A549 (cell line): ENCODE results near the gene RANBP17. TPM values are rescaled to one million over a fixed set of nuclear protein-coding genes. Genes with fewer than 3 reads are reported as not detected.

ENCODE experiments used
- ATAC-seq, 2 experiments: fragments of 200-7000 bp in 1 of 2; fragments of >200 bp in 1 of 2; cut with Nextera tagmentation in 1 of 2; cut with Tn5 transposase in 1 of 2; 3 replicates each; pipeline versions ENCODE4 v1.8.0 to v1.9.1; 2018 to 2020; ENCODE audit warnings: mild to moderate bottlenecking in 1 of 2, moderate library complexity in 1 of 2
- CTCF ChIA-PET: fragments of 300-600 bp; sonication (Branson Sonifier 250); formaldehyde crosslinking; extraction: SDS; loops from one replicate; lab custom pipeline; 2021; ENCODE audit warnings: antibody characterized with exemption, inconsistent platforms; lab: Yijun Ruan, JAX
- POLR2A ChIA-PET: fragments of 350-600 bp; formaldehyde crosslinking; extraction: SDS; loops from one replicate; lab custom pipeline; 2021; ENCODE audit warnings: antibody characterized with exemption, inconsistent platforms; lab: Yijun Ruan, JAX
- DNase-seq, 2 experiments: peaks; one replicate each; pipeline versions ENCODE4 v3.0.0 to v3.0.0-alpha.2; 2011 to 2016; ENCODE audit warnings: low read depth in 1 of 2, low spot score in 1 of 2
- FAIRE-seq: peaks from 2 replicates; lab custom pipeline; 2011; peaks lifted over from hg19 to GRCh38; lab: Jason Lieb, UNC
- H3K27ac ChIP-seq, 2 experiments: fragments of >200 bp; sonication (Bioruptor Twin); formaldehyde crosslinking; 3 replicates each; pipeline ENCODE4 v1.5.1; 2016 to 2017
- H3K4me1 ChIP-seq: fragments of >200 bp; sonication (Bioruptor Twin); formaldehyde crosslinking; 3 replicates; pipeline ENCODE4 v1.6.1; 2016
- H3K4me2 ChIP-seq: fragments of >200 bp; sonication (Bioruptor Twin); formaldehyde crosslinking; 3 replicates; pipeline ENCODE4 v1.6.1; 2016
- H3K4me3 ChIP-seq: fragments of >200 bp; sonication (Bioruptor Twin); formaldehyde crosslinking; 3 replicates; pipeline ENCODE4 v1.5.1; 2016
- H3K9me3 ChIP-seq: fragments of >200 bp; sonication (Bioruptor Twin); formaldehyde crosslinking; 3 replicates; pipeline ENCODE4 v1.6.1; 2016
- BHLHE40 ChIP-seq: IDR thresholded peaks from 2 replicates; pipeline ENCODE4 v1.6.1; 2012; ENCODE audit warnings: low read depth, low read length, inconsistent platforms
- CBX2 ChIP-seq: fragments of 200-600 bp; sonication (generic); IDR thresholded peaks from 2 replicates; pipeline ENCODE4 v1.6.1; 2016; ENCODE audit warnings: low read depth, mild to moderate bottlenecking, borderline replicate concordance
- CTCF ChIP-seq: fragments of >200 bp; sonication (Bioruptor Twin); formaldehyde crosslinking; IDR thresholded peaks from 3 replicates; pipeline ENCODE4 v1.5.1; 2016
- EHF ChIP-seq: fragments of 250-450 bp; sonication (Bioruptor Pico); IDR thresholded peaks from 2 replicates; pipeline ENCODE4 v1.5.0; 2020; ENCODE audit warnings: mild to moderate bottlenecking
- FOXS1 ChIP-seq: fragments of 250-450 bp; sonication (Bioruptor Pico); IDR thresholded peaks from 2 replicates; pipeline ENCODE4 v1.5.0; 2020; ENCODE audit warnings: mild to moderate bottlenecking, moderate library complexity
- HES2 ChIP-seq: fragments of >200 bp; sonication (Bioruptor Twin); formaldehyde crosslinking; IDR thresholded peaks from 2 replicates; pipeline ENCODE4 v1.6.1; 2016
- HMGXB4 ChIP-seq: fragments of 250-450 bp; sonication (Bioruptor Pico); IDR thresholded peaks from 2 replicates; pipeline ENCODE4 v1.5.0; 2021; ENCODE audit warnings: mild to moderate bottlenecking, moderate library complexity, borderline replicate concordance
- HOXB5 ChIP-seq: fragments of 250-450 bp; sonication (Bioruptor Pico); IDR thresholded peaks from 2 replicates; pipeline ENCODE4 v1.5.0; 2020; ENCODE audit warnings: mild to moderate bottlenecking, moderate library complexity
- RAD21 ChIP-seq, 2 experiments: fragments of >200 bp in 1 of 2; sonication (Bioruptor Twin) in 1 of 2; formaldehyde crosslinking in 1 of 2; IDR thresholded peaks in 1 of 2; conservative IDR thresholded peaks in 1 of 2; 2 replicates in 1 of 2; 3 replicates in 1 of 2; pipeline ENCODE4 v1.6.1; 2012 to 2018; ENCODE audit warnings: inconsistent platforms in 1 of 2
- ZFP36 ChIP-seq: fragments of 450-650 bp; IDR thresholded peaks from 2 replicates; pipeline ENCODE4 v1.6.1; 2014; ENCODE audit warnings: borderline replicate concordance; ENCODE audit not compliant: partially characterized antibody
- ZNF302 ChIP-seq: fragments of 250-450 bp; sonication (Bioruptor Pico); IDR thresholded peaks from 2 replicates; pipeline ENCODE4 v1.9.0; 2021; ENCODE audit warnings: inconsistent platforms, mild to moderate bottlenecking, moderate library complexity
- WGBS: methylation state at CpG from one replicate; pipeline ENCODE4 v1.1.6; 2017; ENCODE audit errors: missing lambda C conversion rate; 5-methylcytosine and 5-hydroxymethylcytosine counted together
- polyA plus RNA-seq, 4 experiments: library from polyadenylated mRNA; depleted of rRNA in 3 of 4; stranded (reverse); fragments of >200 nt; fragmentation: RNase III in 1 of 4; extraction: RNeasy Plus Mini Kit Qiagen cat#74134 plus additional on column Dnase treatment in 1 of 4; gene quantifications; 2 replicates in 3 of 4; 3 replicates in 1 of 4; pipeline ENCODE4 v1.2.3, GENCODE V29; 2011 to 2017
- TF ChIP-seq, protein P1 (sequence below): IDR thresholded peaks from 2 replicates; pipeline ENCODE4 v1.6.1; 2012; ENCODE audit warnings: low read depth, borderline replicate concordance
- TF ChIP-seq, protein P2 (sequence below): fragments of >200 bp; sonication (Bioruptor Twin); formaldehyde crosslinking; IDR thresholded peaks from 3 replicates; pipeline ENCODE4 v1.6.1; 2016

RANBP17 gene
- polyA plus RNA-seq, 2 of the 4 experiments (the other 2 are of a cell fraction), result 3.4 to 9.2 TPM

DNA sequence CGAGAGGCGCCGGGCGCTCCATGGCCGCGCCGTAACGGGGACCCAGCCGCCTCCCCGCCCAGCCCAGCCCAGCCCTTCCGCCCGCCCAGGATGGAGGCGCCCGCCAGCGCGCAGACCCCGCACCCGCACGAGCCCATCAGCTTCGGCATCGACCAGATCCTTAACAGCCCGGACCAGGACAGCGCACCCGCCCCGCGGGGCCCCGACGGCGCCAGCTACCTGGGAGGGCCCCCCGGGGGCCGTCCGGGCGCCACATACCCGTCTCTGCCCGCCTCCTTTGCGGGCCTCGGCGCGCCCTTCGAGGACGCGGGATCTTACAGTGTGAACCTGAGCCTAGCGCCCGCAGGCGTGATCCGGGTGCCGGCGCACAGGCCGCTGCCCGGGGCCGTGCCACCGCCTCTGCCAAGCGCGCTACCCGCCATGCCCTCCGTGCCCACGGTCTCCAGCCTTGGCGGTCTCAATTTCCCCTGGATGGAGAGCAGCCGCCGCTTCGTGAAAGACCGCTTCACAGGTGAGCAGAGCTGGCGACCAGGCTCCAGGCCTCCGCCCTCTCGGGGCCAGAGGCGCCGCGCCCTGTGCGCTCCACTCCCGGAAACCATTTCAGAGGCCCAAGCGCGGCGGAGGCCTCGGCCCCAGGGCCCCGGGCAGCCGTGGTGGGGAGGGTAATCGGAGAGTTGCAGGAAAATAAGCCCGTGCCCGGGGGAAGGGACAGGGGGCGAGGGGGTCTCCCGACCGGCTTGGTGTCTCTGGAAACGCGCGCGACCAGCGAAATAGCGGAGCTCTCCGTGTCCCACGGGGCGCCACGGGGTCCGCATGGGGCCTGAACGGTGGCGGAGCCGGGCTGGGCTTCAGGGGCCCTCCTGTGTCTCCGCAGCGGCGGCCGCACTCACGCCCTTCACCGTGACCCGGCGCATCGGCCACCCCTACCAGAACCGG, 447.7 kb downstream of the RANBP17 start (continued):
- TF ChIP-seq ZFP36, result no peak
- no peak for TF ChIP-seq HES2

DNA sequence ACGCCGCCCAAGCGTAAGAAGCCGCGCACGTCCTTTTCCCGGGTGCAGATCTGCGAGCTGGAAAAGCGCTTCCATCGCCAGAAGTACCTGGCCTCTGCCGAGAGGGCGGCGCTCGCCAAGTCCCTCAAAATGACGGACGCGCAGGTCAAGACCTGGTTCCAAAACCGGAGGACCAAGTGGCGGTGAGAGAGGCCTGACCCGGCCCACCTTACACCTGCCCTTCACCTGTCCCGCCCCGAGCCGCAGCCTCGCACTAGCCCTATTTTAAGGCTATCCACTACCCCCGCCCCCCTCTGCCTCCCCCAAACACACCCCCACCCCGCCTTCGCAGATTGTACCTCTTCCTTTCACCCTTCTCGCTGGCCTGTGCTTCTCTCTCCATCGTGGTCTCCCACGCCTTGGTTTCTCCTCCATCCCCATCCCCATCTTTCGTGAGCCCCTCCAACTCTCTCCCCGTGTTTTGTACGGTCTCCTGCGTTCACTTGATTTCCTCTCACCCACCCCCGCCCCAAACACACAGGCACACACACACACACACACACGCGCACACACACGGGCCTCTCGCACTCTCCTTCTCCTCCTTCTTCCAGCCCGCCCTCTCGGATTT, 448.5 kb downstream of the RANBP17 start:
- DNase-seq, result peak in 1 of 2 experiments; percentile 18

GRCh38 chr5:171310819-171311321, 449.1 kb downstream of the RANBP17 start:
- no peak for TF ChIP-seq ZNF302 (CRISPR knock-in tag)
- no peak for TF ChIP-seq BHLHE40
- TF ChIP-seq RAD21 (conservative IDR thresholded peaks at IDR 0.05 in 1 of 2, IDR thresholded peaks at IDR 0.05 in 1 of 2), result no peak
- TF ChIP-seq FOXS1, result no peak
- TF ChIP-seq, protein P1, sequence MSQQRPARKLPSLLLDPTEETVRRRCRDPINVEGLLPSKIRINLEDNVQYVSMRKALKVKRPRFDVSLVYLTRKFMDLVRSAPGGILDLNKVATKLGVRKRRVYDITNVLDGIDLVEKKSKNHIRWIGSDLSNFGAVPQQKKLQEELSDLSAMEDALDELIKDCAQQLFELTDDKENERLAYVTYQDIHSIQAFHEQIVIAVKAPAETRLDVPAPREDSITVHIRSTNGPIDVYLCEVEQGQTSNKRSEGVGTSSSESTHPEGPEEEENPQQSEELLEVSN, result no peak
- TF ChIP-seq ZFP36, result no peak
- no peak for TF ChIP-seq EHF (CRISPR knock-in tag)
- no peak for TF ChIP-seq HMGXB4
- no peak for TF ChIP-seq CBX2
- TF ChIP-seq, protein P2, sequence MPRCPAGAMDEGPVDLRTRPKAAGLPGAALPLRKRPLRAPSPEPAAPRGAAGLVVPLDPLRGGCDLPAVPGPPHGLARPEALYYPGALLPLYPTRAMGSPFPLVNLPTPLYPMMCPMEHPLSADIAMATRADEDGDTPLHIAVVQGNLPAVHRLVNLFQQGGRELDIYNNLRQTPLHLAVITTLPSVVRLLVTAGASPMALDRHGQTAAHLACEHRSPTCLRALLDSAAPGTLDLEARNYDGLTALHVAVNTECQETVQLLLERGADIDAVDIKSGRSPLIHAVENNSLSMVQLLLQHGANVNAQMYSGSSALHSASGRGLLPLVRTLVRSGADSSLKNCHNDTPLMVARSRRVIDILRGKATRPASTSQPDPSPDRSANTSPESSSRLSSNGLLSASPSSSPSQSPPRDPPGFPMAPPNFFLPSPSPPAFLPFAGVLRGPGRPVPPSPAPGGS, result no peak
- no peaks in the 10 kb centered on the region for H3K9me3 ChIP-seq
- no peak for FAIRE-seq
- 61% methylated on average over 39 of the region's 41 CpGs for WGBS
- ChIA-PET CTCF (no interaction called here), POLR2A (no interaction called here)
- no peak overlapping the region for H3K27ac ChIP-seq
- H3K4me1 ChIP-seq, result no peaks in the 10 kb centered on the region
- no peak overlapping the region for H3K4me3 ChIP-seq
- peak overlapping the region; percentile 44; the same call in 1 of the 3 replicates for H3K4me2 ChIP-seq
- no peak for DNase-seq
- peak in 1 of 2 experiments; percentile 24; a peak in 1 of 6 replicates for ATAC-seq

More for the DNA sequence above, 448.5 kb downstream of the RANBP17 start:
- no peak; a peak in 1 of 6 replicates for ATAC-seq
- ChIA-PET POLR2A (no interaction called here), CTCF (no interaction called here)
- H3K27ac ChIP-seq, result no peak overlapping the region
- TF ChIP-seq CTCF (0 out of 3 replicates have a peak, but pooled peaks have one; percentile 5), HOXB5 (CRISPR knock-in tag) (no peak)
- WGBS, result 64% methylated on average over 37 of the region's 41 CpGs
- no peak overlapping the region for H3K4me2 ChIP-seq
- H3K4me1 ChIP-seq, result no peaks in the 10 kb centered on the region
- H3K9me3 ChIP-seq, result no peaks in the 10 kb centered on the region
- H3K4me3 ChIP-seq, result no peak overlapping the region
- no peak for FAIRE-seq
